Measurements from ENCODE around the gene HAO2.

HAO2 gene

DNA sequence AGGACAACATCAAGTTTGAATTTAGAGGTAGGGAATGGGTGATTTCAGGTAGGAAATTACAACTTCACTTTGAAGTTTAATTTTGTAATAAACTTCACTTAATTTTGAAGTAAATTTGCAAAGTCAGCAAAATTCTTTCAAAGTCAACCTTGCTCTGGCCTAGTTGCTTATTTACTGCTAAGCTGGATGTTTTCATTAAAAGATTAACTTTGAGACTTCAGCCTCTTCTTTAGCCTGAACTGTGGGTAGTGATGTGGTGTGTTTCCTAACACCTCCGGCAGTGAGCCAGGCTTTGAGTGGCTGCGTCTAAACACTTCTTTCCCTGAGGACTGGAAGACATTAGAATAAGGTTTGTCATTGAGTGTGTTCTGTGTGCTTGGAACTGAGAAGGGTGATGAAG, at the start of gene HAO2:
Gene HAO2, plus strand, starts transcription at position 232 of the 400 bp plus-strand sequence. CDS start 12,301 bp downstream, outside the sequence.
- Histone ChIP-seq H3K4me3 (ENCODE audit: low read depth, low read length) (no peak within 1 kb of the TSS), H3K27ac (no peak within 1 kb of the TSS), H3K27me3 (replicated peaks) (no peaks in the 10 kb centered on the region), H3K36me3 (replicated peaks) (no peaks in the 10 kb centered on the region)
- no peak for DNase-seq
- TF ChIP-seq, protein P1, sequence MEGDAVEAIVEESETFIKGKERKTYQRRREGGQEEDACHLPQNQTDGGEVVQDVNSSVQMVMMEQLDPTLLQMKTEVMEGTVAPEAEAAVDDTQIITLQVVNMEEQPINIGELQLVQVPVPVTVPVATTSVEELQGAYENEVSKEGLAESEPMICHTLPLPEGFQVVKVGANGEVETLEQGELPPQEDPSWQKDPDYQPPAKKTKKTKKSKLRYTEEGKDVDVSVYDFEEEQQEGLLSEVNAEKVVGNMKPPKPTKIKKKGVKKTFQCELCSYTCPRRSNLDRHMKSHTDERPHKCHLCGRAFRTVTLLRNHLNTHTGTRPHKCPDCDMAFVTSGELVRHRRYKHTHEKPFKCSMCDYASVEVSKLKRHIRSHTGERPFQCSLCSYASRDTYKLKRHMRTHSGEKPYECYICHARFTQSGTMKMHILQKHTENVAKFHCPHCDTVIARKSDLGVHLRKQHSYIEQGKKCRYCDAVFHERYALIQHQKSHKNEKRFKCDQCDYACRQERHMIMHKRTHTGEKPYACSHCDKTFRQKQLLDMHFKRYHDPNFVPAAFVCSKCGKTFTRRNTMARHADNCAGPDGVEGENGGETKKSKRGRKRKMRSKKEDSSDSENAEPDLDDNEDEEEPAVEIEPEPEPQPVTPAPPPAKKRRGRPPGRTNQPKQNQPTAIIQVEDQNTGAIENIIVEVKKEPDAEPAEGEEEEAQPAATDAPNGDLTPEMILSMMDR (IDR thresholded peaks at IDR 0.05; ENCODE audit: low read depth, low read length, missing control alignments), result no peak
- in situ Hi-C loops (cut with HindIII; ENCODE audit: low pct_ligation_motif_present, low sequenced_read_pairs), result no loop called here

DNA sequence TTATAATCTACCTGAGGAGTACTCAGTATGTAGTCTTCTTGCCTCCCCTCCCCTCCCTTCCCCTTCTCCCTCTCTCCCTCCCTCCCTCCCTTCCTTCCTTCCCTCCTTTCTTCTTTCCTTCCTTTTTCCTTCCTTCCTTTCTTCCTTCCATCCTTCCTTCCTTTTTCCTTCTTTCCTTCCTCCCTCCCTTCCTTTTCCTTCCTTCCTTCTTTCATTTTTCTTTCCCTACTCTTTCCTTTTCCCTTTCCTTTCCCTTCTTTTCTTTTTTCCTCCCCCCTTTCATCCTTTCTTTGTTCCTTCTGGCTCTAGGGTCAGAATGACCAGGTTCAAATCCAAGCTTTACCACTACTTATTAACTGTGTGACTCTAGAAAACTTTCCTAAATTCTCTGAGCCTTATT, 48.5 kb upstream of the HAO2 start:
- no peak overlapping the region for H3K27ac ChIP-seq
- no peaks in the 10 kb centered on the region for H3K27me3 ChIP-seq (replicated peaks)
- no peak overlapping the region for H3K4me3 ChIP-seq (ENCODE audit: low read depth, low read length)
- in situ Hi-C loops (cut with HindIII; ENCODE audit: low pct_ligation_motif_present, low sequenced_read_pairs), result no loop called here
- no peaks in the 10 kb centered on the region for H3K36me3 ChIP-seq (replicated peaks)
- TF ChIP-seq, protein P1 (IDR thresholded peaks at IDR 0.05; ENCODE audit: low read depth, low read length, missing control alignments), result no peak
- DNase-seq, result no peak

DNA sequence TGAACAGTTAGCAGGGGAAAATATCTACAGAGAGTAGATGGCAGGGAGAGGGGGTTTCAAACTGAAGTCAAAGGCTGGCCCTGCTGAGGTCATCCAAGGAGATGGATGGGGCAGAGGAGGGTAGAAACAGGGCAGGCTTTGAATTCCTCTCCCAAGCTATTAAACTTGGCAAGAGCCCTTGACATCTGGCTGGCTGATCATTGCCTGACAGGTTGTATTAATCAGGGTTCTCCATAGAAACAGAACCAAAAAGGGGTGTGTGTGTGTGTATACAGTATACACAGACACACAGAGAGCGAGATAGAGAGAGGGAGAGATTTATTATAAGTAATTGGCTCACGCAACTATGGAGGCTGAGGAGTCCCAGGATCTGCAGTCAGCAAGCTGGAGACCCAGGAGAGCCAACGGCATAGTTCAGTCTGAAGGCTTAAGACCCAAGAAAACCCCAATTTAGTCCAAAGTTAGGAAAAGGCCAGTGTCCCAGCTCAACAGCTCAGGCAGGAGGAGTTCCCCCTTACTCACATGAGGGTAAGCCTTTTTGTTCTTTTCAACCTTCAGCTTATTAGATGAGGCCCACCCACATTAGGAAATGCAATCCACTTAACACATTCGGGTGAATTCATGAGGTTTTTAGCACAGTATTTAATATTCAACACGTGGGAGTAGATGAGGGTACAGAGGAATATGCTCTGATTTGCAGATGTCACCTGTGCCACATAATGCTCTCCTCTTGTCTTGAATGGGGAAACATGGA, 46.7 kb upstream of the HAO2 start:
- TF ChIP-seq, protein P1 (IDR thresholded peaks at IDR 0.05; ENCODE audit: low read depth, low read length, missing control alignments), result no peak
- H3K27me3 ChIP-seq (replicated peaks), result no peaks in the 10 kb centered on the region
- H3K27ac ChIP-seq, result no peak overlapping the region
- no peaks in the 10 kb centered on the region for H3K36me3 ChIP-seq (replicated peaks)
- no peak overlapping the region for H3K4me3 ChIP-seq (ENCODE audit: low read depth, low read length)
- in situ Hi-C loops (cut with HindIII; ENCODE audit: low pct_ligation_motif_present, low sequenced_read_pairs), result no loop called here
- no peak for DNase-seq

DNA sequence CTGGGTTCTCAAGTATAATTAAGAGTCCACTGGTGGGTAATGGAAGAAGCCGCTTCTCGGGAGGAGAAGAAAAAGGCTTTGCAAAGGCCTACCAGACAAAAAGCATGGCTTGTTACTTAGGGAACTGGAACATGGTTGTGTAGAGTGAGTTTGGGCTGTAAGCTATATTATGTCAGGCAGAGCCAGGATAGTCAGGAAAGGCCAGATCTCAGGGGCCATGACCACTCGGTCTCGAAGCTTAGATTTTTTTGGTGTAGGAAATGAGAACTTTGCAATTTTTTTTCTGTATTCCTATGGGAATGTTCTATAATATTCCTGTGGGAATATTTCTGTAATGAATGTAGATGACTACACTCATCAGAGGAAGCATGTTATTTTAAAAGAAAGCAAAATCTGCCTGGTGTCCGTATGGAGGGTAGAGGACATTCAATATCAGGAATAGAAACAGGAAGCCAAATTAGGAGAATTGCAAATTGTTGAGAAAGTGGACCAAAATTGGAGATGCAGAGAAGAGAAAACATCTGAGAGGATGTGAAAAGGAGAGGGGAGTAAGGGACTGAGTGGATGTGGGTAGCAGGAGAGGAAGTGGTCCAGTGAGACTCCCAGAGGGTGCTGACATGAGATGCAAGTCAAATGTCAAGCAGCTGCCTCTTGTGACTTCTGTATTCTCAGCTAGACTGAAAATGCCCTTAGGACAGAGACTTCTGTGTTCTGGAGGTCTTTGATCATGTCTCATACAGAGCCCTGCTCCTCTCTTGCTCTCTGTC, 45.2 kb upstream of the HAO2 start:
- no peak overlapping the region for H3K4me3 ChIP-seq (ENCODE audit: low read depth, low read length)
- in situ Hi-C loops (cut with HindIII; ENCODE audit: low pct_ligation_motif_present, low sequenced_read_pairs), result no loop called here
- no peak for DNase-seq
- H3K27me3 ChIP-seq (replicated peaks), result no peaks in the 10 kb centered on the region
- no peaks in the 10 kb centered on the region for H3K36me3 ChIP-seq (replicated peaks)
- H3K27ac ChIP-seq, result no peak overlapping the region
- TF ChIP-seq, protein P1 (IDR thresholded peaks at IDR 0.05; ENCODE audit: low read depth, low read length, missing control alignments), result no peak

DNA sequence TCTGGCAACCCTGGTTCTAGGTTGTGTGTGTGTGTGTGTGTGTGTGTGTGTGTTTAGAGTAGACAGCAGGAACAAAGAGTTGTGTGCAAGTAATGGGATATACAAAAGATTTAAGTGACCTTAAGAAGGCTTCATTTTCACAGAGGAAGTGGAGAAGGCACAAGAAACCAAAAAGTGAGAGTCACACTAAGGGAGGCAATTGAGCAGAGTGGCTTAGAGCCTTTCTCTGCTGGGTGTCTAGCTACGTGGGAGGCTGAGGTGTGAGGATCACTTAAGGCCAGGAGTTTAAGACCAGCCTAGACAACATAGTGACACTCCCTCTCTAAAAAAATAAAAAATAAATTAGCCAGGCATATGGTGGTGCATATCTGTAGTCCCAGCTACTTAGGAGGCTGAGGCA, 44.4 kb upstream of the HAO2 start:
- Histone ChIP-seq H3K4me3 (ENCODE audit: low read depth, low read length) (no peak overlapping the region), H3K27ac (no peak overlapping the region), H3K27me3 (replicated peaks) (no peaks in the 10 kb centered on the region), H3K36me3 (replicated peaks) (no peaks in the 10 kb centered on the region)
- in situ Hi-C loops (cut with HindIII; ENCODE audit: low pct_ligation_motif_present, low sequenced_read_pairs), result no loop called here
- TF ChIP-seq, protein P1 (IDR thresholded peaks at IDR 0.05; ENCODE audit: low read depth, low read length, missing control alignments), result no peak
- DNase-seq, result no peak

Data from brain microvascular endothelial cell (primary cell).